HG02763 (cell line): ENCODE measurements around the gene CHD2.

Experiments used
- ATAC-seq: cut with Tn5 transposase; IDR thresholded peaks from one replicate; pipeline ENCODE4 v1.9.1; 2021; ENCODE audit warnings: mild to moderate bottlenecking, moderate library complexity; ENCODE audit not compliant: unreplicated experiment

The CHD2 gene

DNA sequence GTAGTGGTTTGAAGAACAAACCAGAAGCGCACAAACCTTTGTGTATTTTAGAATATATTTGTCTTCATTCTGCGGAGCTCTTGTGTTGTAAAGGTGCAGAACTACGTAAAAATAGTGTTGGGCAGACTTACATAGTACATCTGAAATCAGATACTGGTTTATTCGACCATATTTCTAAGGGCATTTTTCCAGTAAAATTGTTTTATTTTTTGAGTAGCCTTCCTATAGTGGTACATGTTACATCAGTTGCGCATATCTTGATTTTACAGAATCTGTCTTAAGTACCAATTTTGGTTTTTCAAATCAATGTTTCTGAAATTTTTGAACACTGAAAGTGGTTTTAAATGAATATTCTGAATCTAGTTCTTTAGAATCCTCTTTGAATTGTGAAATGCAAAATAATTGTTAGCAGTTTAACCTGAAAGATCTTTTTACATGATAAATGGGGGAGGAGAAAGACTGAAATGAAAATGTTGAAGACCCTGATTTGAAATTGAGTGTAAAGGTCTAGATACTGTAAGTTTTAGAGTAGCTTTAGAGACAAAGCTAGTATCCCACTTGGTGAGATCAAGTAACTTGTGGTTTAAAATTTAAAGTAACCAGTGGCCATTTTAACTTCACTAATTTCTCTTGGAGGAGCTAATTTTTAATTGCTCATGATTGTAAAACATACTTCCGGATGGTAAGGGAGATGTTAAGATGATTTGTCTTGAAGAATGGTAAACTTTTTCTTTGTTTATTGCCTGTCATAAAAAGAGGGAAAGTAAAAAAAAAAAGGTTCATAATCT is 15.5 kb upstream of the CHD2 start:
- no peak for ATAC-seq

- no peak for ATAC-seq
Measured at GRCh38 chr15:92885224-92886041, 14.7 kb upstream of the CHD2 start.

DNA sequence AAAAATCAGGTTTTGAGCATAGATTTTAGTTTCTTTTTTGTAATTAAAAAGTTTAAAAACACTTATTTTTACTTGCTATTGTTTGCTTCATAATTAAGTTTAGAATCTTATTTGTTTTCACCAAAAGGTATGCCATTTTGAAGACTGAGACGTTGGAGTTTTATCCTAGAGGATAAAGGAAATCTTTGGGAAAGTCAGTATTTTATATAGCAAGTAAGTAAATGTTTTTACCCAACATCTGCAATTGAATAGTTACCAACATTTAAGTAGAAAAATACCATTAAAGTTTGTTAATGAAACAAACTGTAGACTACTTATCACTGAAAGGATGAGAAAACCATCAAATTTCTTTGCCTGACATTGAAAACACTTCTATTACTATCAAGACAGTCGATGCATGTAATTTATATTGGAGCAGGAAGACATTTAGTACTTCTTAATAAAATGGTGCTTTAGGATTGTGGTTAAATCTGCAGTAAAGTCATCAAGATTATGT is 14.0 kb upstream of the CHD2 start:
- no peak for ATAC-seq

GRCh38 chr15:92886815-92887214 is 13.3 kb upstream of the CHD2 start:
- no peak for ATAC-seq

- ATAC-seq: no peak
Measured at GRCh38 chr15:92887869-92888268, 12.3 kb upstream of the CHD2 start.

GRCh38 chr15:92889390-92890107 is 10.6 kb upstream of the CHD2 start:
- ATAC-seq: no peak

DNA sequence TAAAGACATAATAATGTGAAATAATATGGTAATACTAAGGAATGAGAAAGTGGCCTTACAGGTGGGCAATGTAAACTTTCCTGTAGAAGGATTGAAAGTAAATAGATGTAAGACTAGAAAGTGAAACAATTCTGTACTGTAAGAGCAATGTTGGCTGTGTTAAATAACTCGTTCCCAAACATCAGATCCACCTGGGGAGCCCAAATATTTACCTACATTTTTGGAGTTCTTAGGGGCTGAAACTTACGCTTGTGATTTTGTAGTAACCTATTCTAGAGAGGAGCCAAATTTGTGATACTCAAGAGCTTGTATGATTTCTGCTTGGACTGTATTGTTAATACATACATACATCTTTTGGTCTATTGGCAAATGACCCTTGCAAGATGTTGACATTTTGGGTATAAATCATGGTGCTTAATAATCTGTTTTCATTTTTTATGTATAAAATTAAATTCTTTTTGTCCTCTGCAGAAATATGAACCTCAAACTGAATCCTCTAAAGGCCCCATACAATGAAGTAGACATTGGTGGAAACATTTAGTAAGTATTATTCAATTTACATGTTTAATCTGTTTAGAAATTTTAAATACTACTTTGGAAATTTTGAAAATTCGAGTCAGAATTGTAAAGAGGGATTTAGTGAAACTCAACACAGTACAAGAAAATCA is 8.5 kb upstream of the CHD2 start:
- no peak for ATAC-seq

DNA sequence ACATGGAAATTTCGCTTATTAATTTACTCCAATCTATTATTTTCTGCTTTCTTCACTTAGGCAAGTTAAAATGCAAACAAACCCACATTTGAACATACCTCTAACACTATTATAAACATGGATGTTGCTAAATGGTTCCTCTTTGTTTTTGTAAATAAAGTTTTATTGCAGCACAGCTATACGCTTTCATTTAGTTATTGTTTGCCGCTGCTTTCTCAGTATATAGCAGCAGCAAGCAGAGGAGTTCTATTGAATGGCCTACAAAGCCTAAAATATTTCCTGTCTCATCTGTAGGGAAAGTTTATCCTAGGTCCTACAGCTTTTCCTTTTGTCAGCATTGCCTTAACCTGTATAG is 7.9 kb upstream of the CHD2 start:
- no peak for ATAC-seq

DNA sequence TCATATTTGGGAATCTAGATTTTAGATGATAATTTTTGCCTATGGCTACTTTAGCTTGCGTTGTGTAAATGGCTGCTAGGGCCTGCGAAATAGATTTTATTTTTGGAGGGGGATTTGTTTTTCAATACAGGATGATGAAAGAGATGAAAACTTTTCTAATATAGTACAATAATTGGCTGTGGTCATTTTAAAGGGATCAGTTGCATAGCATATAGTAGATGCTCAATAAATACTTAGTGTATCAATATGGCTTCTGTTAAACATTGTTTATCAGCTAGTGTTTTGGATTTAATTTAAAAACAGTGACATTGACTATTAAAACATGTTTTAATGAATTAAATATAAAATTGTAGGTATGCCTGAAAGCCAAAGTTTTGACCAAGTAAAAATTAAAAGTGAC is 6.9 kb upstream of the CHD2 start:
- no peak for ATAC-seq

DNA sequence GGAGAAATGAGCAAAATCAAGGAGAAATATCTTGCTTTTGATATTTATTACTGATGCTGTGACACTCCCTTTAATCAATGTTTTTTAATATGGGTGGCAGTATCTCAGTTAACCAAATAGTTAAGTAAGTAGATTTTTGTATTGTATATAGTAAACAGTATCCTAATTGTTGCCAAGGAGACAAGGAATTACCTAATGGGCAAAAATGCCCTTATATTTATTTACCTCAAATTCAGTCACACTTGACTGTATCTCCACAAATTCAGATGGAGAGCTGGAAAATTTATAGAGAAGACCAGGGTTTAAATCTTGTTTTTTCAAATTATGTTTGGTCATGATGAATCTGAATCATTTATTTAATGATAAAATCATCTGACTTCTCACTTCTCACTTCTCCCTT is 3.6 kb upstream of the CHD2 start:
- no peak for ATAC-seq

GRCh38 chr15:92897620-92898019 is 2.5 kb upstream of the CHD2 start:
- ATAC-seq: no peak

- ATAC-seq: no peak
Measured at GRCh38 chr15:92898988-92899582, 1.0 kb upstream of the CHD2 start.

- no peak for ATAC-seq
Measured at GRCh38 chr15:92899601-92899947, 550 bp upstream of the CHD2 start.

DNA sequence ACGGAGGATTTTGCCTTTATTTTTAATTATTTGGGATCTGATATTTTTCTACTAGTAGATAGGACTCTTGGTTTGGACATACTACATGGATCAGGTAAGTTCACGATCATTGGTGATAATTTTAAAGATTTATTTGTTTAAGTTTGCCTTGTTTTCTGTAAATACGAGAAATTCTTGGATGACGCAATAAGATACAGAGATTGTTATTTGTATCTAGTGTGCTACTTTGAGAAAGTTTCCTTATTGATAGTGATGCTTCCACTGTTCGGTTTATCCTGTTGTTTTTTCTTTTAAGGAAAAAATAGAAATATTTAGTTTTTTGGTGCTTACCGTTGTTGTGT is 577 bp downstream of the CHD2 start:
- ATAC-seq: no peak

DNA sequence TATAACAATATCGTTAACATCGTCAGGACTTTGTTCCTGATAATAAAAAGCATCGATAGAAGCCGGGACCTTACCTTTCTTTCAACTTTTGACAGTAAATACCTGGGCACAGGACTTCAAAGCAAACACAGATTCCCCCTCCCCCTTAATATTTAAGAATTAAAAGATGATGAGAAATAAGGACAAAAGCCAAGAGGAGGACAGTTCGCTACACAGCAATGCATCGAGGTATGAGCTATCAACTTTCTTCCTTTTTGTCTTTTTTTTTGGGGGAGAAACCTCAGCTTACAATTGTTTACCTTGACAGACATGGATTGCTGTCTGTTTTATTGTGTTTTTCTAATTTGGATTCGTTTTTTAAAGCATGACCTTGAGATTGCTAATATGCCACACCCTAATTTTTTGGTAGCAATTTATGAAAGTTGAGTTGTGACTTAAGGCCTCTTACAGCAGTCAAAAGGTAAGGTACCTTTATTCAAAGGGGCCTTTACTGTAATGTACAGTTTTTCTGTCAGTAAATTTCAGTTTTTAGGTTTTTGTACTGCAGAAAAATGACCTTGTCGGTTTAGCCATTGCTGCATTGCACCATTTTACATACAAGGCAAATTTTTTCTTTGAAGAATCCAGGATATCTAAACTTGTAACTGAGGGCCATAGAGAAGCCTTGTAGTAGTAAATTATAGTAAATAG is 1.1 kb downstream of the CHD2 start:
- ATAC-seq: no peak

GRCh38 chr15:92901995-92902394 is 1.9 kb downstream of the CHD2 start:
- ATAC-seq: no peak

- ATAC-seq: no peak
Measured at GRCh38 chr15:92902737-92903593, 2.8 kb downstream of the CHD2 start.

DNA sequence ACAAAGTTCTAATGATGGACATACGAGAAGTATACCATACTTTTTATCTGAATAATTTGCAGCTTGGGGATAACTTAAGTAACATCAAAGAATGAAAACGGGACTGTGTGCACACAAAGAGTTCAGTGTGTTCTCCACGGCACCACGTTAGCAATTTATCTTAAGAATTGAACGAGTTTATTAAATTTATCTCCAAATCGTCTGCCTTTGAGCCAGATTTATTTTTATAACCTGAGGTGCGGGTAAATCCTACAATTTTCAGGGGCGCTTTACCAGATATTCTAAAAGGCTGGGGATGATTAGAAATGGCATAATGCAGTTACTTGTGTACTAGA is 3.5 kb downstream of the CHD2 start:
- ATAC-seq: no peak

DNA sequence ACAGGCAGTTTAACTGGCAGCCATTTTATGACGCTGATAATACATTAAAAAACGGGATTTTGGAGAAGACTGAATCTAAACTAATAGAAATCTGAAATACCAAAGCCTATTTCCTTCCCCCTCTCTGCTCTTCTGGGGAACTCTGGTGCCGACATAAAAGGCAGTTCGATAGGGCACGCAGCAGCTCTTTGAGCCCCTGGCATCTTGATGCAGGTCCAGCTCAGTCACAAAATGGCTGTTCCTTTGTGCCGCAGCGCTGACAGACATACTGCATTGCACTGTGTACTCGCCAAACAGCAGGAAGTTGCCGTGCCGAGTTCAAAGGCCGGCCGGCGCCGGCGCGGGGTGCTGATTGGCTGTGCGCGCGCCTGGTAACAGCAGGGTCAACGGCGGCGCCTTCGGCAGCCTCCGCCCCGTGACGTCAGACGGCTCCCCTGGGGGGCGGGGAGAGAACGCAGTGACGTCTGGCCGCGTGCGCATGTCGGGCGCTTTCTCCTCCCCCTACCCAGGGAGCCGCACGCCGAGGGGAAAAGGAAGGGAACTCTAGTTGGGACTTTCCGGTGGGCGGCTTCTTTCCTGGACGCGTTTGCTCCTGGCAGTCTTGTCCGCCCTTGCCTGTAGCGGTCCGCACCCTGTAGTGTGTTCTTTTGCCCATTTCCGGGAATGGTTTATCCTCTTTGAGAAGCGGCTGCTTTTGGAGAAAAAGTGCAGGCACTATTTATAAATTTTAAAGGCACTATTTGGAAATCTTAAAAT is 4.0 kb downstream of the CHD2 start:
- peak; percentile 82 for ATAC-seq
